Lower lobe of right lung (tissue), 2 donors: ENCODE measurements around the gene PLEKHG4B. TPM values are rescaled to one million over a fixed set of nuclear protein-coding genes. Genes with fewer than 3 reads are reported as not detected.

ENCODE experiments used
- ATAC-seq, 2 donors: fragments of 200-7000 bp; cut with Tn5 transposase; one replicate each; pipeline ENCODE4 v1.9.1; 2020 to 2022; ENCODE audit warnings: mild to moderate bottlenecking in 2 of 2, moderate library complexity in 2 of 2
- DNase-seq: peaks from one replicate; pipeline ENCODE4 v3.0.0-alpha.2; 2020
- H3K27ac ChIP-seq: fragments of 200-600 bp; one replicate; pipeline ENCODE4 v1.8.0; 2022
- H3K27me3 ChIP-seq: fragments of 200-600 bp; one replicate; pipeline ENCODE4 v1.8.0; 2022; ENCODE audit warnings: low read depth
- H3K36me3 ChIP-seq: fragments of 200-600 bp; one replicate; pipeline ENCODE4 v1.8.0; 2022; ENCODE audit warnings: mild to moderate bottlenecking
- H3K4me1 ChIP-seq: fragments of 200-600 bp; one replicate; pipeline ENCODE4 v1.8.0; 2022
- H3K4me3 ChIP-seq: fragments of 200-600 bp; one replicate; pipeline ENCODE4 v1.8.0; 2022; ENCODE audit warnings: mild to moderate bottlenecking
- H3K9me3 ChIP-seq: fragments of 200-600 bp; one replicate; pipeline ENCODE4 v1.8.0; 2022
- CTCF ChIP-seq: fragments of 200-600 bp; IDR thresholded peaks from one replicate; pipeline ENCODE4 v1.8.0; 2022; ENCODE audit warnings: antibody characterized with exemption, mild to moderate bottlenecking
- intact Hi-C: fragments of 100-400 bp; cut with DNase I; formaldehyde crosslinking; loops from one replicate; pipeline ENCODE4 v1.11.0; 2022
- total RNA-seq: library from RNA; stranded (reverse); fragmentation: NEBNext Ultra II Directional; extraction: Animal tissue kit (Norgen Biotek cat#: 25700); gene quantifications from one replicate; pipeline ENCODE4 v1.2.1, GENCODE V29; 2021
- donor health status: DM: no; HTN: yes; CAD: no; lungs with severe emphysema.

Gene PLEKHG4B
- total RNA-seq, 1 donor from 2014 or later, result 2.7 TPM

GRCh38 chr5:74503-75109, 17.4 kb upstream of the PLEKHG4B start:
- H3K9me3 ChIP-seq, result no peaks in the 10 kb centered on the region

GRCh38 chr5:75331-76320, 16.3 kb upstream of the PLEKHG4B start:
- intact Hi-C loops, result no loop called here
- H3K27ac ChIP-seq, result no peak overlapping the region
- H3K36me3 ChIP-seq, result no peaks in the 10 kb centered on the region
- H3K4me3 ChIP-seq, result no peak overlapping the region
- no peak for TF ChIP-seq CTCF
- no peak for ATAC-seq
- H3K4me1 ChIP-seq, result no peaks in the 10 kb centered on the region
- no peaks in the 10 kb centered on the region for H3K27me3 ChIP-seq
- DNase-seq, result no peak
- H3K9me3 ChIP-seq, result no peaks in the 10 kb centered on the region

More at GRCh38 chr5:74503-75109, 17.4 kb upstream of the PLEKHG4B start:
- no peaks in the 10 kb centered on the region for H3K27me3 ChIP-seq
- H3K36me3 ChIP-seq, result no peaks in the 10 kb centered on the region
- TF ChIP-seq CTCF, result no peak
- H3K4me1 ChIP-seq, result no peaks in the 10 kb centered on the region
- DNase-seq (no peak), ATAC-seq (no peak)
- H3K4me3 ChIP-seq, result no peak overlapping the region
- H3K27ac ChIP-seq, result no peak overlapping the region
- intact Hi-C loops, result no loop called here

- H3K27ac ChIP-seq, result no peak overlapping the region
- no peak overlapping the region for H3K4me3 ChIP-seq
- H3K36me3 ChIP-seq, result no peaks in the 10 kb centered on the region
- no peaks in the 10 kb centered on the region for H3K4me1 ChIP-seq
- DNase-seq, result no peak
- H3K9me3 ChIP-seq, result no peaks in the 10 kb centered on the region
- peaks cover 3% of the 10 kb centered on the region for H3K27me3 ChIP-seq
- intact Hi-C loops, result no loop called here
- ATAC-seq, result no peak
- no peak for TF ChIP-seq CTCF
Measured at GRCh38 chr5:76358-77169, 15.4 kb upstream of the PLEKHG4B start.

- Histone ChIP-seq H3K4me1 (no peaks in the 10 kb centered on the region), H3K36me3 (no peaks in the 10 kb centered on the region), H3K27me3 (peaks cover 5% of the 10 kb centered on the region), H3K27ac (no peak overlapping the region), H3K9me3 (no peaks in the 10 kb centered on the region), H3K4me3 (no peak overlapping the region)
- intact Hi-C loops, result no loop called here
- DNase-seq, result no peak
- TF ChIP-seq CTCF, result no peak
- no peak for ATAC-seq
Measured at GRCh38 chr5:77170-77501, 14.8 kb upstream of the PLEKHG4B start.

- ATAC-seq (no peak), DNase-seq (no peak)
- Histone ChIP-seq H3K9me3 (no peaks in the 10 kb centered on the region), H3K4me3 (no peak overlapping the region), H3K4me1 (no peaks in the 10 kb centered on the region), H3K36me3 (no peaks in the 10 kb centered on the region), H3K27me3 (peaks cover 5% of the 10 kb centered on the region), H3K27ac (no peak overlapping the region)
- TF ChIP-seq CTCF, result no peak
- intact Hi-C loops, result no loop called here
Measured at GRCh38 chr5:77546-77945, 14.4 kb upstream of the PLEKHG4B start.
